ENCODE results near the gene STAG1. TPM values are rescaled to one million over a fixed set of nuclear protein-coding genes. Genes with fewer than 3 reads are reported as not detected.

The STAG1 gene
- polyA plus RNA-seq, 3 donors: 7.2 to 10.0 (median 7.5) TPM

- Mint-ChIP-seq H3K36me3 (peaks cover 25 to 43% of the 10 kb centered on the region in 2 donors), H3K9me3 (peaks cover 0 to 5% (median 0%) of the 10 kb centered on the region in 7 donors), H3K27me3 (ENCODE audit: low read depth in 3 of 3) (no peaks in the 10 kb centered on the region), H3K27ac (no peak overlapping the region), H3K4me3 (no peak overlapping the region), H3K4me1 (no peaks in the 10 kb centered on the region)
- H4K20me1 ChIP-seq (ENCODE audit: insufficient read depth, low read length): no peaks in the 10 kb centered on the region
- no peak overlapping the region for H2AFZ ChIP-seq (ENCODE audit: insufficient read depth, low read depth, low read length, poor library complexity, severe bottlenecking)
- intact Hi-C loops (cut with micrococcal nuclease): no loop called here
- H3K4me3 ChIP-seq (replicated peaks in 1 of 3; ENCODE audit: low read depth in 2 of 3, low read length in 3 of 3): no peak overlapping the region
- H3K79me2 ChIP-seq (ENCODE audit: insufficient read depth, low read length): no peaks in the 10 kb centered on the region
- no peaks in the 10 kb centered on the region for H3K4me1 ChIP-seq (ENCODE audit: control insufficient read depth in 1 of 2, insufficient read depth in 2 of 2, low read length in 2 of 2)
- WGBS (ENCODE audit: insufficient coverage): no CpG with 5 or more reads among the region's 3 CpGs
- H3K36me3 ChIP-seq (replicated peaks in 1 of 2; ENCODE audit: control insufficient read depth in 1 of 2, insufficient read depth in 2 of 2, low read length in 2 of 2): peaks cover 3 to 50% of the 10 kb centered on the region in 2 donors
- no peak overlapping the region for H3K27ac ChIP-seq (ENCODE audit: low read depth in 1 of 2, low read length in 2 of 2)
- TF ChIP-seq, protein P1, sequence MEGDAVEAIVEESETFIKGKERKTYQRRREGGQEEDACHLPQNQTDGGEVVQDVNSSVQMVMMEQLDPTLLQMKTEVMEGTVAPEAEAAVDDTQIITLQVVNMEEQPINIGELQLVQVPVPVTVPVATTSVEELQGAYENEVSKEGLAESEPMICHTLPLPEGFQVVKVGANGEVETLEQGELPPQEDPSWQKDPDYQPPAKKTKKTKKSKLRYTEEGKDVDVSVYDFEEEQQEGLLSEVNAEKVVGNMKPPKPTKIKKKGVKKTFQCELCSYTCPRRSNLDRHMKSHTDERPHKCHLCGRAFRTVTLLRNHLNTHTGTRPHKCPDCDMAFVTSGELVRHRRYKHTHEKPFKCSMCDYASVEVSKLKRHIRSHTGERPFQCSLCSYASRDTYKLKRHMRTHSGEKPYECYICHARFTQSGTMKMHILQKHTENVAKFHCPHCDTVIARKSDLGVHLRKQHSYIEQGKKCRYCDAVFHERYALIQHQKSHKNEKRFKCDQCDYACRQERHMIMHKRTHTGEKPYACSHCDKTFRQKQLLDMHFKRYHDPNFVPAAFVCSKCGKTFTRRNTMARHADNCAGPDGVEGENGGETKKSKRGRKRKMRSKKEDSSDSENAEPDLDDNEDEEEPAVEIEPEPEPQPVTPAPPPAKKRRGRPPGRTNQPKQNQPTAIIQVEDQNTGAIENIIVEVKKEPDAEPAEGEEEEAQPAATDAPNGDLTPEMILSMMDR (IDR thresholded peaks at IDR 0.05): peak; percentile 20
- no peak for DNase-seq
- H3K9me3 ChIP-seq (replicated peaks in 1 of 2; ENCODE audit: control insufficient read depth in 1 of 2, insufficient read depth in 1 of 2, low read length in 2 of 2): no peaks in the 10 kb centered on the region
- no peak overlapping the region for H3K9ac ChIP-seq (ENCODE audit: insufficient read depth, low read length, poor library complexity, severe bottlenecking)
- no peaks in the 10 kb centered on the region for H3K27me3 ChIP-seq (ENCODE audit: control insufficient read depth in 2 of 2, insufficient read depth in 2 of 2, low read length in 2 of 2)
- H3K4me2 ChIP-seq (replicated peaks; ENCODE audit: extremely low read depth, low read length, poor library complexity, severe bottlenecking): no peak overlapping the region
These were observed 400.3 kb downstream of the STAG1 start for GRCh38 chr3:136351905-136352304.

- no peaks in the 10 kb centered on the region for H3K27me3 Mint-ChIP-seq (ENCODE audit: low read depth in 3 of 3)
- H3K9me3 Mint-ChIP-seq: peaks cover 0 to 5% (median 0%) of the 10 kb centered on the region in 7 donors
These were observed 400.8 kb downstream of the STAG1 start for GRCh38 chr3:136351351-136351750.

More at GRCh38 chr3:136351351-136351750, 400.8 kb downstream of the STAG1 start:
- H3K4me1 Mint-ChIP-seq: no peaks in the 10 kb centered on the region
- Histone ChIP-seq H3K9me3 (replicated peaks in 1 of 2; ENCODE audit: control insufficient read depth in 1 of 2, insufficient read depth in 1 of 2, low read length in 2 of 2) (no peaks in the 10 kb centered on the region), H3K4me3 (replicated peaks in 1 of 3; ENCODE audit: low read depth in 2 of 3, low read length in 3 of 3) (no peak overlapping the region), H3K9ac (ENCODE audit: insufficient read depth, low read length, poor library complexity, severe bottlenecking) (no peak overlapping the region), H3K27me3 (ENCODE audit: control insufficient read depth in 2 of 2, insufficient read depth in 2 of 2, low read length in 2 of 2) (no peaks in the 10 kb centered on the region), H3K79me2 (ENCODE audit: insufficient read depth, low read length) (no peaks in the 10 kb centered on the region), H3K4me1 (ENCODE audit: control insufficient read depth in 1 of 2, insufficient read depth in 2 of 2, low read length in 2 of 2) (no peaks in the 10 kb centered on the region), H3K27ac (ENCODE audit: low read depth in 1 of 2, low read length in 2 of 2) (no peak overlapping the region), H4K20me1 (ENCODE audit: insufficient read depth, low read length) (no peaks in the 10 kb centered on the region), H3K4me2 (replicated peaks; ENCODE audit: extremely low read depth, low read length, poor library complexity, severe bottlenecking) (no peak overlapping the region), H2AFZ (ENCODE audit: insufficient read depth, low read depth, low read length, poor library complexity, severe bottlenecking) (no peak overlapping the region), H3K36me3 (replicated peaks in 1 of 2; ENCODE audit: control insufficient read depth in 1 of 2, insufficient read depth in 2 of 2, low read length in 2 of 2) (peaks cover 3 to 50% of the 10 kb centered on the region in 2 donors)
- no peak overlapping the region for H3K4me3 Mint-ChIP-seq
- TF ChIP-seq, protein P1 (IDR thresholded peaks at IDR 0.05): no peak
- intact Hi-C loops (cut with micrococcal nuclease): no loop called here
- H3K36me3 Mint-ChIP-seq: peaks cover 25 to 41% of the 10 kb centered on the region in 2 donors
- no peak for DNase-seq
- WGBS (ENCODE audit: insufficient coverage): no CpG with 5 or more reads among the region's 1 CpG
- no peak overlapping the region for H3K27ac Mint-ChIP-seq

Data from CD14-positive monocyte (primary cell).